ENCODE measurements around the gene SDC3. TPM values are rescaled to one million over a fixed set of nuclear protein-coding genes. Genes with fewer than 3 reads are reported as not detected.

The SDC3 gene
- 10 to 100 TPM in 2 of 4 donors, 1 to 10 TPM in 1, under 1 TPM in 1; 0.67 to 36.1 (median 13.4) TPM for polyA plus RNA-seq
- long read RNA-seq, donor 1: 0 reads
- long read RNA-seq, donor 2, full-length matches to known transcripts: 4 of 15 reads
- long read RNA-seq, donor 2, partial matches to known transcripts: 11 of 15 reads
- long read RNA-seq, donor 2, other reads (novel, unspliced or antisense): 0 of 15 reads
- long read RNA-seq, donor 3, full-length matches to known transcripts: 7 of 17 reads
- long read RNA-seq, donor 3, partial matches to known transcripts: 10 of 17 reads
- long read RNA-seq, donor 3, other reads (novel, unspliced or antisense): 0 of 17 reads
- long read RNA-seq, donor 4: 0 reads
- long read RNA-seq, donor 5, partial matches to known transcripts: 0 of 3 reads
- long read RNA-seq, donor 5, other reads (novel, unspliced or antisense): 0 of 3 reads
- long read RNA-seq, donor 6, partial matches to known transcripts: 0 of 4 reads
- long read RNA-seq, donor 6, other reads (novel, unspliced or antisense): 0 of 4 reads
- long read RNA-seq, donor 7: 0 reads
- long read RNA-seq, donor 8, partial matches to known transcripts: 0 of 1 reads
- long read RNA-seq, donor 8, other reads (novel, unspliced or antisense): 0 of 1 reads
- long read RNA-seq, donor 9, full-length matches to known transcripts: 2 of 2 reads
- long read RNA-seq, donor 9, partial matches to known transcripts: 0 of 2 reads
- long read RNA-seq, donor 9, other reads (novel, unspliced or antisense): 0 of 2 reads
- long read RNA-seq, donor 10, full-length matches to known transcripts: 15 of 26 reads
- long read RNA-seq, donor 10, partial matches to known transcripts: 11 of 26 reads
- long read RNA-seq, donor 10, other reads (novel, unspliced or antisense): 0 of 26 reads

- Histone ChIP-seq H3K4me1 (ENCODE audit: control insufficient read depth in 3 of 3, insufficient read depth in 2 of 3, low read depth in 1 of 3, low read length in 2 of 3) (peaks cover 0 to 22% (median 0%) of the 10 kb centered on the region in 3 donors), H3K27ac (ENCODE audit: low read depth in 1 of 3, low read length in 2 of 3) (peak within 1 kb of the TSS in 1 of 3 donors; percentile 29), H3K36me3 (ENCODE audit: control insufficient read depth in 3 of 3, insufficient read depth in 2 of 3, low read depth in 1 of 3, low read length in 3 of 3) (peaks cover 0 to 3% (median 0%) of the 10 kb centered on the region in 3 donors), H3K4me3 (ENCODE audit: low read depth in 1 of 3, low read length in 3 of 3) (peak within 1 kb of the TSS in 2 of 3 donors; percentile 55 to 65), H3K27me3 (ENCODE audit: control insufficient read depth in 3 of 3, insufficient read depth in 3 of 3, low read length in 3 of 3) (peaks cover 2 to 12% (median 4%) of the 10 kb centered on the region in 3 donors), H3K9me3 (ENCODE audit: control insufficient read depth in 2 of 2, insufficient read depth in 1 of 2, low read depth in 1 of 2, low read length in 1 of 2) (no peaks in the 10 kb centered on the region)
- FAIRE-seq (no peak), DNase-seq (peak; percentile 37 to 66)
- WGBS, 3 donors: 2 to 4% (median 3%) methylated on average over 25 to 68 of the region's 68 CpGs
These were observed at the start of gene SDC3 for GRCh38 chr1:30908696-30909364. Gene SDC3 (minus strand): TSS chr1:30908758. CDS start chr1:30908586, 172 bp downstream.

GRCh38 chr1:30957560-30958222, 49.1 kb upstream of the SDC3 start:
- Histone ChIP-seq H3K4me1 (ENCODE audit: control insufficient read depth in 3 of 3, insufficient read depth in 2 of 3, low read depth in 1 of 3, low read length in 2 of 3) (no peaks in the 10 kb centered on the region), H3K27ac (ENCODE audit: low read depth in 1 of 3, low read length in 2 of 3) (no peak overlapping the region), H3K4me3 (ENCODE audit: low read depth in 1 of 3, low read length in 3 of 3) (no peak overlapping the region), H3K9me3 (ENCODE audit: control insufficient read depth in 2 of 2, insufficient read depth in 1 of 2, low read depth in 1 of 2, low read length in 1 of 2) (no peaks in the 10 kb centered on the region), H3K27me3 (ENCODE audit: control insufficient read depth in 3 of 3, insufficient read depth in 3 of 3, low read length in 3 of 3) (no peaks in the 10 kb centered on the region), H3K36me3 (ENCODE audit: control insufficient read depth in 3 of 3, insufficient read depth in 2 of 3, low read depth in 1 of 3, low read length in 3 of 3) (peaks cover 9 to 37% (median 11%) of the 10 kb centered on the region in 3 donors)
- FAIRE-seq: no peak
- WGBS, 3 donors: 83 to 87% (median 86%) methylated on average over 4 of the region's 4 CpGs
- no peak for DNase-seq

GRCh38 chr1:30955448-30956015, 47.0 kb upstream of the SDC3 start:
- FAIRE-seq (no peak), DNase-seq (no peak)
- 32 to 56% (median 45%) methylated on average over 1 of the region's 1 CpG for WGBS, 3 donors
- Histone ChIP-seq H3K4me1 (ENCODE audit: control insufficient read depth in 3 of 3, insufficient read depth in 2 of 3, low read depth in 1 of 3, low read length in 2 of 3) (no peaks in the 10 kb centered on the region), H3K27me3 (ENCODE audit: control insufficient read depth in 3 of 3, insufficient read depth in 3 of 3, low read length in 3 of 3) (no peaks in the 10 kb centered on the region), H3K36me3 (ENCODE audit: control insufficient read depth in 3 of 3, insufficient read depth in 2 of 3, low read depth in 1 of 3, low read length in 3 of 3) (peaks cover 13 to 32% (median 13%) of the 10 kb centered on the region in 3 donors), H3K4me3 (ENCODE audit: low read depth in 1 of 3, low read length in 3 of 3) (no peak overlapping the region), H3K27ac (ENCODE audit: low read depth in 1 of 3, low read length in 2 of 3) (no peak overlapping the region), H3K9me3 (ENCODE audit: control insufficient read depth in 2 of 2, insufficient read depth in 1 of 2, low read depth in 1 of 2, low read length in 1 of 2) (no peaks in the 10 kb centered on the region)

- FAIRE-seq: no peak
- 92 to 96% (median 95%) methylated on average over 11 of the region's 11 CpGs for WGBS, 3 donors
- peaks cover 15 to 33% (median 21%) of the 10 kb centered on the region in 3 donors for H3K36me3 ChIP-seq (ENCODE audit: control insufficient read depth in 3 of 3, insufficient read depth in 2 of 3, low read depth in 1 of 3, low read length in 3 of 3)
These were observed 45.1 kb upstream of the SDC3 start for GRCh38 chr1:30953685-30954084.

GRCh38 chr1:30952098-30952497, 43.5 kb upstream of the SDC3 start:
- WGBS, 3 donors: 85 to 89% (median 87%) methylated on average over 5 of the region's 5 CpGs
- H3K4me3 ChIP-seq (ENCODE audit: low read depth in 1 of 3, low read length in 3 of 3): no peak overlapping the region
- DNase-seq (no peak), FAIRE-seq (no peak)
- no peaks in the 10 kb centered on the region for H3K27me3 ChIP-seq (ENCODE audit: control insufficient read depth in 3 of 3, insufficient read depth in 3 of 3, low read length in 3 of 3)
- no peaks in the 10 kb centered on the region for H3K4me1 ChIP-seq (ENCODE audit: control insufficient read depth in 3 of 3, insufficient read depth in 2 of 3, low read depth in 1 of 3, low read length in 2 of 3)
- H3K27ac ChIP-seq (ENCODE audit: low read depth in 1 of 3, low read length in 2 of 3): no peak overlapping the region
- H3K9me3 ChIP-seq (ENCODE audit: control insufficient read depth in 2 of 2, insufficient read depth in 1 of 2, low read depth in 1 of 2, low read length in 1 of 2): no peaks in the 10 kb centered on the region
- peaks cover 18 to 42% (median 24%) of the 10 kb centered on the region in 3 donors for H3K36me3 ChIP-seq (ENCODE audit: control insufficient read depth in 3 of 3, insufficient read depth in 2 of 3, low read depth in 1 of 3, low read length in 3 of 3)

More at GRCh38 chr1:30953685-30954084, 45.1 kb upstream of the SDC3 start:
- Histone ChIP-seq H3K9me3 (ENCODE audit: control insufficient read depth in 2 of 2, insufficient read depth in 1 of 2, low read depth in 1 of 2, low read length in 1 of 2) (no peaks in the 10 kb centered on the region), H3K27me3 (ENCODE audit: control insufficient read depth in 3 of 3, insufficient read depth in 3 of 3, low read length in 3 of 3) (no peaks in the 10 kb centered on the region), H3K27ac (ENCODE audit: low read depth in 1 of 3, low read length in 2 of 3) (no peak overlapping the region), H3K4me1 (ENCODE audit: control insufficient read depth in 3 of 3, insufficient read depth in 2 of 3, low read depth in 1 of 3, low read length in 2 of 3) (no peaks in the 10 kb centered on the region), H3K4me3 (ENCODE audit: low read depth in 1 of 3, low read length in 3 of 3) (no peak overlapping the region)
- DNase-seq: no peak

GRCh38 chr1:30950700-30951099, 42.1 kb upstream of the SDC3 start:
- Histone ChIP-seq H3K27ac (ENCODE audit: low read depth in 1 of 3, low read length in 2 of 3) (no peak overlapping the region), H3K4me3 (ENCODE audit: low read depth in 1 of 3, low read length in 3 of 3) (no peak overlapping the region), H3K27me3 (ENCODE audit: control insufficient read depth in 3 of 3, insufficient read depth in 3 of 3, low read length in 3 of 3) (no peaks in the 10 kb centered on the region), H3K9me3 (ENCODE audit: control insufficient read depth in 2 of 2, insufficient read depth in 1 of 2, low read depth in 1 of 2, low read length in 1 of 2) (no peaks in the 10 kb centered on the region), H3K4me1 (ENCODE audit: control insufficient read depth in 3 of 3, insufficient read depth in 2 of 3, low read depth in 1 of 3, low read length in 2 of 3) (no peaks in the 10 kb centered on the region), H3K36me3 (ENCODE audit: control insufficient read depth in 3 of 3, insufficient read depth in 2 of 3, low read depth in 1 of 3, low read length in 3 of 3) (peaks cover 20 to 47% (median 26%) of the 10 kb centered on the region in 3 donors)
- DNase-seq (no peak), FAIRE-seq (no peak)
- 93 to 99% (median 95%) methylated on average over 5 of the region's 5 CpGs for WGBS, 3 donors

GRCh38 chr1:30950053-30950452, 41.5 kb upstream of the SDC3 start:
- Histone ChIP-seq H3K4me3 (ENCODE audit: low read depth in 1 of 3, low read length in 3 of 3) (no peak overlapping the region), H3K36me3 (ENCODE audit: control insufficient read depth in 3 of 3, insufficient read depth in 2 of 3, low read depth in 1 of 3, low read length in 3 of 3) (peaks cover 20 to 46% (median 30%) of the 10 kb centered on the region in 3 donors), H3K9me3 (ENCODE audit: control insufficient read depth in 2 of 2, insufficient read depth in 1 of 2, low read depth in 1 of 2, low read length in 1 of 2) (no peaks in the 10 kb centered on the region), H3K27me3 (ENCODE audit: control insufficient read depth in 3 of 3, insufficient read depth in 3 of 3, low read length in 3 of 3) (no peaks in the 10 kb centered on the region), H3K4me1 (ENCODE audit: control insufficient read depth in 3 of 3, insufficient read depth in 2 of 3, low read depth in 1 of 3, low read length in 2 of 3) (no peaks in the 10 kb centered on the region), H3K27ac (ENCODE audit: low read depth in 1 of 3, low read length in 2 of 3) (no peak overlapping the region)
- WGBS, 3 donors: 92 to 95% (median 94%) methylated on average over 5 of the region's 5 CpGs
- no peak for FAIRE-seq
- no peak for DNase-seq

Measured in small intestine (tissue), 16 donors.